GM19240 (cell line): Measurements from ENCODE around the gene BRAT1.
"Not testable (repeated sequence)": the region's sequence is repeated elsewhere in the genome, so short reads cannot be mapped to it uniquely, and the experiment has no call there.

Source experiments
- DNase-seq: peaks from one replicate; pipeline ENCODE4 v3.0.0; 2011; ENCODE audit warnings: low spot score; ENCODE audit not compliant: insufficient read length

BRAT1 gene

DNA sequence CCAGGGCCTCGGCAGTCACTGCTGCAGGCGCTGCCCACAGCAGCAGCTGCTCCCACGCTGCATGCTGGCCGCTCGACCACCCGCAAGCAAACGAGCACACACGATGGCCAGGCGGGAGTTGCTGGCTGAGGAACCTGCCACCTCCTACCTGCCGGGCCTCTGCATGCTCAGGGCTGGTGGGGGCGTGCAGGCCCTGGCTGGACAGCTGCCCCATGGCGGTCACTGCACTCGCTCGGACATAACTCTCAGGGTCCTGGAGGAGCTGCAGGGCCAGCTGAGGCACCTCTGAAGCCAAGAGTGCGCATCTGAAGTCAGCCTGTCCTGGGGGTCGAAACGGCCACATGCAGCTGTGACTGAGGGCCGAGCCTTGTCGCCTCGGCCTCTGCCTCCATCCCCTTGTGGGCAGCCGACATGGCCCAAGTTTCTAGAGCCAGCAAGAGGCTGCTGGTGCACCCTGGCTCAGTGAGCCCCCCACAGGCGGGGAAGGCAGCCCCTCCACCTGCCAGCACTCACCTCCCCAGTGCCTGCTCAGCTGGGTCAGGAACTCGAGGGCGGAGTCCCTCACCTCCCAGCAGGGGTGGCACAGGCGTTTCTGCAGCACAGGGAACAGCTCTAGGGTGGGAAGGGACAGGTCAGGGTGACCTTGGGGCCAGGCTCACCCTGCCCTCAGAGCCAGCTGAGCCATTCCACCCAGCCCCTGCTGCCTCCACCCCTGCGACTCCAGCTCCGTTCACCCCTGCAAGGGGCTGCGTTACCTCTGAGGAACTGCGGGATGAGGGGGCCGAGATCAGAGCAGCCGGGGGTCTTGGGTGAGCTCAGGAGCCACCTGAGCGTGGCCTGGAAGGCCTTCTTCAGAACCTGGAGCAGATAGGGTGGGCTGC lies 16.1 kb downstream of the BRAT1 start:
- peak; percentile 0 for DNase-seq

DNA sequence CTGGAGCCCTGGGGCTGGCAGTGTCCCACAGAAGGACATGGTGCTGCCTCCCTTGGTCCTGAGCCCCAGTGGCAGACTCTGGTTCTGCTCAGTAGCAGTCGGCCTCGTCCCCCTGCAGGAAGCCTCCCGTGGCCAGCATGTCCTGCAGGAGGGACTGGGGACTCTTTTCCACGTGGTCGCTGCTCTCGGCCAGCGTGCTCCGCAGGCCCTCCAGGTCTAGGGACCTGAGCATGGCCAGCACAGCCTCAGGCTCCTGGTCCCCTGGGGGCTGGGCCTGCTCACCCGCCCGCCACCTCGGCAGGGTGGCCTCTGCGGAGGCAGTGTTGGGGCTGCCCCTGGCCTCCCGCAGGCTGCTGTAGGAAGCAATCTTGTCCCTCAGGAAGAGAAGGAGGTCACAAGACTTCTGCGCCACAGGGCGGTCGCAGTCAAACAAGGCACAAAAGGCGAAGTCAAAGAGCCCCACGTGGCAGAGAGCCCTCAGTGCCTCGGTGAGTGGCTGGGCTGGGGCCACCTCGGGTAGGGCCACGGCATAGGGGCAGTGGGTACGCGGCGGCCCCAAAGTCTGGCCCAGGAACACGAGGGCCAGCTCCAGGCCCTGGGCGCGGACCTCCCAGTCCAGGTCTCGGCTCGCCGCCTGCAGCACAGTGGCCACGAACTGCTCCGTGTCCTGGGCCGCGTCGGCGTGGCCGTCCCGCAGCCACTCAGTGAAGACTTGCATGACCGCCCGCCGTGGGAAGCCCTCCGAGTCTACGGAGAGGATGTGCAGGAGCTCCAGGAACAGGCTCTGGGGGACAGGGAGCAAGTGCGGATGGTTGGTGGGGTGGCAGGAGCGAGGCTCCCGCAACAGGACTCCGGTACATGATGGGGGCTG lies 17.1 kb downstream of the BRAT1 start:
- DNase-seq = no peak

DNA sequence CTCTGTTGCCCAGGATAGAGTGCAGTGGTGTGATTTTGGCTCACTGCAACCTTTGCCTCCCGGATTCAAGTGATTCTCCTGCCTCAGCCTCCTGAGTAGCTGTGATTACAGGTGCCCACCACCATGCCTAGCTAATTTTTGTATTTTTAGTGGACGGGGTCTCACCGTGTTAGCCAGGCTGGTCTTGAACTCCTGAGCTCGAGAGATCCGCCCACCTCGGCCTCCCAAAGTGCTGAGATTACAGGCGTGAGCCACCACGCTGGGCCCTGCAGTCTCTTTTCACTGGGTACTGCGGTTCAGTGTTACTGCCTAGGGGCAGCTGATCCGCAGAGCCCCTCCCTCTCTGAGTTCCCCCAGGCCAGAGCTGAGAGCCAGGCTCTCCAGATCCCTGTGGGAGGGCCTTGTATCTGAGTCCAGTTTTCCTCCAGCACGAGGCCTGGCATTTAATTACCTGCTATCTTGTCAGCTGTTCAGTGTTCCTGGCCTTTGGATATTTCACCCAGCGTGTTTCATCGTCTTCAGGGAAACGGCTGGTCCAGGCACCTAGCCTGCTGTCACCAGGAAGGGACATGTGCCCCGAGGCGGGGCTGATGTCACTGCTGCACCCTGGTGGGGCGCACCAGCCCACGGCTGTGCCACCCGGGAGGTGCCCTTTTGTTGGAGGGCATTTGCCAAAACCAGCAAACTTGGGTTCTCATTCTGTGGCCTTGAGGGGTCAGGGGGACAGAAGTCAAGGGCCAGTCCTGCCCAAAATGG lies 19.3 kb downstream of the BRAT1 start:
- not testable (repeated sequence) for DNase-seq

DNA sequence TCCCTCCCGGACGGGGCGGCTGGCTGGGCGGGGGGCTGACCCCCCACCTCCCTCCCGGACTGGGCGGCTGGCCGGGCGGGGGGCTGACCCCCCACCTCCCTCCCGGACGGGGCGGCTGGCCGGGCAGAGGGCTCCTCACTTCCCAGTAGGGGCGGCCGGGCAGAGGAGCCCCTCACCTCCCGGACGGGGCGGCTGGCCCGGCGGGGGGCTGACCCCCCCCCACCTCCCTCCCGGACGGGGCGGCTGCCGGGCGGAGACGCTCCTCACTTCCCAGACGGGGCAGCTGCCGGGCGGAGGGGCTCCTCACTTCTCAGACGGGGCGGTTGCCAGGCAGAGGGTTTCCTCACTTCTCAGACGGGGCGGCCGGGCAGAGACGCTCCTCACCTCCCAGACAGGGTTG lies 21.1 kb downstream of the BRAT1 start:
- DNase-seq = not testable (repeated sequence)

DNA sequence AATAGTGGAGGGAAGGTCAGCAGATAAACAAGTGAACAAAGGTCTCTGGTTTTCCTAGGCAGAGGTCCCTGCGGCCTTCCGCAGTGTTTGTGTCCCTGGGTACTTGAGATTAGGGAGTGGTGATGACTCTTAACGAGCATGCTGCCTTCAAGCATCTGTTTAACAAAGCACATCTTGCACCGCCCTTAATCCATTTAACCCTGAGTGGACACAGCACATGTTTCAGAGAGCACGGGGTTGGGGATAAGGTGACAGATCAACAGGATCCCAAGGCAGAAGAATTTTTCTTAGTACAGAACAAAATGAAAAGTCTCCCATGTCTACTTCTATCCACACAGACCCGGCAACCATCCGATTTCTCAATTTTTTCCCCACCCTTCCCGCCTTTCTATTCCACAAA lies 21.8 kb downstream of the BRAT1 start:
- not testable (repeated sequence) for DNase-seq

DNA sequence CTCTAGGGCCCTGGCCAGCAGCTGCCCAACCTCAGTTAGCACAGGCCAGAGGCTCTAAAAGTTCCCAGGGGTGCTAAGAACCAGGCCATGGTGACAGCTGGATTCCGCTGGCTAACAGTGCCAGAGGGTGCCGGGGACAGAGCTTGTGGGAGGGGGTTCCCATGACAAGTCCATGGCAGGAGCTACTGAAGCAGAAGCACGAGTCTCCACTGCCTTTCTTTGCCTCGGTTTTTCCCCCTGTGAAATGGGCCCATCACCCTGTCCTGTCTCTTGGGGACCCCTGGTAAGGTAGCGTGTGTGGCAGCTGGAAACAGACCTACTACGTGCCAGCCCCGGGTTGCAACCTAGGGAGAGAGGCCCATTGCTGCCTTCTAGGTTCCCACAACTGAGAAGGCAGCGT lies 22.5 kb downstream of the BRAT1 start:
- DNase-seq = not testable (repeated sequence)

DNA sequence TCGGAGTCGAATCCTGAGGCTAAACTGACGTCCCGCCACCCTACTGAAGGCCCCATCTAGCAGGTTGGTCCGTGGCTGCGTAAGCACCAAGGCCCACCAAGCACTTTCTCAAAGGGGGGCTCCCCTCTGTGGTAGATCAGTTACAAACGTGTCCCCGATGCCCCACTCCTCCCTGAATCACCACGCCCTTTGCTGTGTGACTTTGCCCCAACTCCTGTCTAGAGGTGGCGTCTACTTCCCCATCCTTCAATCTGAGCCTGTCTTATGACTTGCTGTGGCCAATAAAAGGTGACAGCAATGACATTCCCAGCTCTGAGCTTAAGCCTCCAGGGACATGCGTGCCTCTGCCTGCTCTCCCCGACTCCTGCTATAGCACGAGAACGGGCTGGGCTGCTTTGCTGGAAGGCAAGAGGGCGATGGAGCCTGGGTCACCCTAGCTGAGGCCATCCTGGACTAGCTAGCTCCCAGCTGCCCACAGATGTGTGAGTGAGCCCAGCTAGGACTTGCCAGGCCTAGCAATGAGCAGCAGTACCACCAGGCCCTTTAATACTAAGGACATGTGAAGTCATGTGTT lies 23.0 kb downstream of the BRAT1 start:
- not testable (repeated sequence) for DNase-seq

DNA sequence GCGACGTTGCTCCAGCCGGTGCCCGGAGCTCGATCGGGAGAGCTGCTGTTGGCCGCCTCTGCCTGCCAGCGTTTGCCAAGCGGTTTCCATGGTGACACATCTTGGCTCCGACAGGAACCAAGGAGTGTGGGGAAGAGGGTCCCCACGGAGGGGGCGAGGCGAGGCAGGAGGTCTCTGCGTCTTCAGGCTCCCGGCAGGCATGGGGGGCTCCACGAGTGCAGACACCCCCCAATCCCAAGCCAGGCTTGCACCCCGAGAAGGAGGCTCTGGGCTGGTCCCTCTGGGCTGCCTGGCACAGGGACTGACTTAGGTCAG lies 23.6 kb downstream of the BRAT1 start:
- not testable (repeated sequence) for DNase-seq

DNA sequence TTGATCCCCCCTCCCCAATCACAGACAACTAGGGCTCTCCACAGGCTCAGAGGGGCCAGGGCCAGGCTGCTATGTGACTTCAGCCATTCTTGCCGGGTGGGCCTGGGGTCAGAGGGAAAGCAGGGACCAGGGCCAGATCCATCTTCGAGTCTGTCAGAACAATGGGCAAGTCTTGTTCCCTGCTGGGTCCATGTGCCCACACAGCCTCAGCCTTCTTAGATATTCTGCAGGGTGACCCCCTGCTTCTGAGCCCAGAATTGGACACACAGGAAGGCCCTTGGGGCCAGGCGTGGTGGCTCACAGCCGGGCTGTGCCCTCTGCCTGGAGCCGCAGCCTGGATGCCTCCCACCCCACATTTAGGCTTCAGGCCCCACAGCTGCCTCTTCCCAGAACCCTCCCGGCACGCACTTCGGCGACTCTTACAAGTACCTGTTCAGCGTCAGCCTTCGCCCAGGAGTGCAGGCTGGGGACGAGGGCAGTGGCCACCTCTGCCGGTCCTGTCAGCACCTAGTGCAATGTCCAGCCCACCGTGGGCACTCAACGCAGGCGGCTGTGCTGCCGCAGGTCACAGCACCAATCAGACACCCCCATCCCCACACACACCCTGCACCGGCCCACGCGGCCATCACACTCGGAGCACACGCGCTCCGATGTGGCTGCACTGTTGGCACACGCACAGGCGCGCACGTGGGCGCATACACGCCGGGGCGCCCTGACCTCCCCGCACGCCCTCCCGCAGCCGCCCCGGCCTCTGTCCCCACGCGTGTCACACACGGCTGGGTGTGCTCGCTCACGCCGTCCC lies 24.1 kb downstream of the BRAT1 start:
- not testable (repeated sequence) for DNase-seq

DNA sequence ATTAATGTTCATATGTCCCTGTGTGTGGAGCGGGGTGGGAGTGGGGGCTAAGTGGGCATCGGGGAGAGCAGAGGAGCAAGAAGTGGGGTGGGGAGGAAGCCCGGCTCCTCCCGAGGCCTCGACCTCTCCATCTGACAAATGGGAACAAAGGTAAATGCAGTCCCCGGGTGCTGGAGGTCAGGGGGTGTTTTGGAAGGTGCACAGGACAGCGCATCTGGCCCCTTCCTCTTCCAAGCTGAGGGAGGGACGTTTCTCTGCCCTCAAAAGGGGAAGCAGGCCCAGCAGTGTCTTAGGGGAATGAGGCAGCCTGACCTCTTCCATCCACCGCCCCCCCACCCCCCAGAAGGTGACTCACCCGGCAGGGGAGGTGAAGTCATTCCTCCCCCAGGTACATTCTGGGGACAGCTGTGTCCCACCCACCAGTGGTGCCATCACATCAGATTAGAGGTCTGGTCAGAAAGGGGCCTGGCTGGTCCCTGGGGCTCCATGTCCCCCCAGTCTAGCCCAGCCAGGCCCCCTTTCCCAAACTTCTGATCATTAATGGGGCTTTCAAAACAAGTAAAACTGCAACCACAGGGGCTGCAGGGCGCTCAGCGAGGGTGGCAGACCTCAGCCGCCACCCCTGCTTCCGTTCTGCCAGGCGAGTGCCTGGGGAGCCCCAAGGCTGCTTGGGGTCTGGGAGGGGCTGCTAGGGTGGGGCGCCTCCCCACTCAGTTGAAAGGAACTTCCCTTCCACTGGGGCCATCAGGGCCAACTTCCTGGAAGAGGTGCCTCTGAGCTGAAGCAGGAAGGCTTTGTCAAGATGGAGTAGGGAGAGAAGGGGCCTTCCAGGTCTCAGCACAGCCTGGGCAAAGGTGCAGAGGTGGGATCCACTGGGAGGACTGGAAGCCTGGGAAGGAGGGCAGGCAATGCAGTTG lies 25.0 kb downstream of the BRAT1 start:
- DNase-seq = peak; percentile 70

DNA sequence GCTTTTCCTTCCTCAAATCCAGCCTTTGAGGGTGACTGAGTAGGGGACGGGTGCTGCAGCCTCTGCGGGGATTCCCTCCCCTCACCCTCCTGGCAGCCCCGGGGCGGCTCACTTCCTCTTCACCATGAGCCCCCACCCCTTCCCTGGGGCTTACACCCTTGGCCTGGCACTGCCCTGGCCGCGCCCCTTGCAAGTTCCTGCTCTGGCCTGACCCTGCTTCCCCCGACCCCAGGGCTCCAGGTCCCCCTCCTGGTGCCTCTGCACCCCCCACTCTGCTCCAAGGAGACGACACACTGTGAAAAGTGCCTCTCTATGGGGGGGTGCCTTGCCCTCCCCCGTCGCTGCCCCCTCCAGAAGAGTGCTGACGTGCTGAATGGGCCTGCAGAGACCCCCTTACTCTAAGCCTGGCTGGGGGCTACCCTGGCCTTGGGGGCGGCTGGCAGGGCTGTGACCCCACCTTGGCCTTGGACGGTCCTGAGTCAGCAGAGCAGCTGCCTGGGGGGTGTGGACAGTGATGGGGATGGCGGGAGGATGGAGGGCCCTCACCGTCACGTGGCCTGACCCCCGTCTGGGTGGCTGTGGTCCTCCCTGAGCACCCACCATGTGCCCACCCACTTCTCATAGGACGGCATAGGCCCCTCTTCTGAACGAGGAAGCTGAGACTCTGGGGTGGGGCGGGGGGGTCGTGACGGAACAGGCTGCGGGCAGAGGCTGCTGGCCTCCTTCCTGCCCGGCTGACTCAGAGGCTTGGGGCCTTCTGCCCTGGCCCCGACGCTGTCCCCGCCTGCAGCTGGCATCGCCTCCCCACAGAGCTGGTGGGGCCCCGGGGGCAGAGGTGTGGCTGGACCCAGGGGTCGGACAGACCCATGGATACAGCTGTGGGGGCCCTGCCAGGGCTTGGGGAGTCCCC lies 25.9 kb downstream of the BRAT1 start:
- DNase-seq = no peak

DNA sequence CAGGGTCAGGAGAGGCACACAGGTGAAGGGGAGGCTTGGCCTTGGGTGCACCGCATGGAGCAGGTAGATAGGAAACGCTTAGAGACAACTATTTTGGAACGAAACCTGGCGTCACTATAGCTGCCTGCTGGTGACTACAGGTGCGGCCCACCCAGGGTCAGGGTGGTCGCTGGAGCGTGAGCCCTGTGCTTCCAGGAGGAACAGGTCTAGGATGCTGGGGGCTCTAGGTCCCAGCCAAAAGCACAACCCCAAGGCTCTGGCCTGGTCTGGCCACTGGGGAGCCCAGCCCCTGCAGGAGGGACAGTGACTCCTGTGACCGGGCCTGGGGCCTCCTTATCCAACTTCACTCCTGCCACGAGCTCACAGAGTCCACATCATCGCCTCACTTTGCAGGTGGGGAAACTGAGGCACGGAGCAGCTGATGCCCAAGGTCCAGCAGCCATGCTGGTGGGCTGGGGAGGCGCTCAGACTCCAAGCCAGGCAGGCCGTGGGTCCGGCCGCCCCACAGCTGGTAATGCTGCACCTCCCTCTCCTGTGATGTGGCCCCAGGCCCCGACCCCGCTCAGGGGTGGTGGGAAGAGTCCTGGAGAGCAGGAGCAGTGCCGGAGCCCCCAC lies 26.7 kb downstream of the BRAT1 start:
- no peak for DNase-seq

DNA sequence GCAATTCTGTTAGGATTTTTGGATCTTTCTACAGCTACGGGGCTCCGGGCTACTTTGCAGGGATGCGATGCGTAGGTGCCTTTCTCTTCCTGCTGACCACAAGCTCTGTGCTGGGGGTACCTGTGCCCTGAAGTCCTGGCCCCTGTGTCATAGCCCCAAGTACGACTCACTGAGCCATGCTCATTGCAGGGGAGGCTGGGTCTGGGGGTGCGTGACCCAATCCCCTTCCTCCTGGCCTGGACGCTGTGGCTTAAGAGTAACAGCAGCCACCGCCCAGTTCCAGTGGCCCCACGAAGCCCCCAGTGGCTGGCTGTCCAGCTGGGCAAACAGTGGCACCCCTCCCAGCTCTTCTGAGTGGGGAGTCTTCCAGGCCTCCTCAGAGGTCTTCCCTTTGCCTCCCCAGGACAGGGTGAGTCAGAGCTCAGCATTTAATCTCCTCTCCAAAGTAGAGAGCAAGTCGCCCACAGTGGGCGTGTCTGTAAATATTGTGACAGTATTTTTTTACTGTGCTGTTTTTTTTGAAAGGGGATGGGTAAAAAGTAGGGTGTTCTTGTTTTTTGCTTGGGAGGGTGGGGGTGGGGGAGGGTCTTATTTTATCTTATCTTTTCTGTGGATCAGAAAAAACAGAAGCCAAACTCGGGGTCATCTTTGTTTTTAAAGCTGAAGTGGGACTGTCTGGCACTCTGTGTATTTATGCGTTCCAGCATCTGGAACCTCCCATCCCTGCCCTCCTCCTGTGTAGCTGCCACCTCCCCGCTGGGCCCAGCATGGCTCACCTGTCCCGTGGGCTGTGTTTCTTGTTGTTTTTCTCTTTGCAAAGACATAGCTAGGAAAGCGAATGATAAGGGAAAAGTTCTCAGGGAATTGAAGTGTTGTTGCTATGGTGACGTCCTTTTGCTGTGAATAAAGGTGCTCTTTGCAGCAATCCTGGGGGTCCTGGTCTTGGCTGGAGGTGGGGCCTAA lies 27.5 kb downstream of the BRAT1 start:
- no peak for DNase-seq

DNA sequence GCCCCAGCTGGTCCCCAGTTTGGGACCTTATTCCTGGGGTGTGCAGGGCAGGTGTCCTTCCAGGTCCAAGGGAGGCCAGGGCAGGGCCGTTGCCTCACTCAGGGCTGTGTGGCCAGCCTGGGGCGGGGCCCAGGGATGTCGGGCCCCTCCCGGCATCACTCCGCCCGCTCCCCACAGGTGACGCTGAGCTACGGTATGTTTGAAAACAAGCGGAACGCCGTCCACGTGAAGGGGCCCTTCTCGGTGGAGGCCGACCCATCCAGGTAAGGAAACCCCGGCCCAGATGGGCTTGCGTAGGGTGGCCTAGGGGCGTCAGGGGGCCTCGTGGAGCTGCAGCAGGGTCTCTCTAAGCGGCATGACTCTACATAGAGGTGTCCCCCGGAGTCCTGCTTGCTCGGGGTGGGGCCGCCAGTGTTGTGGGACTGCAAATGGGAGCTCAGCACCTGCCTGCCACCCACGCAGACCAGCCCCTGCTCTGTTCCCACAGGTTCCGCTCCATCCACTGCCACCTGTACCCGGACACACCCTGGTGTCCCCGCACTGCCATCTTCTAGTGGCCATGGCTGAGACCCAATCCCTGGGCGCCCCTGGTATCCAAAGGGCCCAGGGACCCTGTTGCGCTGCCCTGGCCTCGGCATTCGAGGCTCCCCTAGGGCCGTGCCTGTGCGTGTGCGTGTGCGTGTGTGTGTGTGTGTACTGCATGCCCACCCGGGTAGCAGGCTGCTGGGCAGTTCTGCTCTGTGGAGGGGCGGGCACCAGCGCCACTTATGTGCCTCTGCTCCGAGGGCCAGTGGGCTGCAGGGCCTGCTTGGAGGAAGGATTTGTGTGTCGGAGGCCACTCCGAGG lies 28.4 kb downstream of the BRAT1 start:
- DNase-seq = no peak

DNA sequence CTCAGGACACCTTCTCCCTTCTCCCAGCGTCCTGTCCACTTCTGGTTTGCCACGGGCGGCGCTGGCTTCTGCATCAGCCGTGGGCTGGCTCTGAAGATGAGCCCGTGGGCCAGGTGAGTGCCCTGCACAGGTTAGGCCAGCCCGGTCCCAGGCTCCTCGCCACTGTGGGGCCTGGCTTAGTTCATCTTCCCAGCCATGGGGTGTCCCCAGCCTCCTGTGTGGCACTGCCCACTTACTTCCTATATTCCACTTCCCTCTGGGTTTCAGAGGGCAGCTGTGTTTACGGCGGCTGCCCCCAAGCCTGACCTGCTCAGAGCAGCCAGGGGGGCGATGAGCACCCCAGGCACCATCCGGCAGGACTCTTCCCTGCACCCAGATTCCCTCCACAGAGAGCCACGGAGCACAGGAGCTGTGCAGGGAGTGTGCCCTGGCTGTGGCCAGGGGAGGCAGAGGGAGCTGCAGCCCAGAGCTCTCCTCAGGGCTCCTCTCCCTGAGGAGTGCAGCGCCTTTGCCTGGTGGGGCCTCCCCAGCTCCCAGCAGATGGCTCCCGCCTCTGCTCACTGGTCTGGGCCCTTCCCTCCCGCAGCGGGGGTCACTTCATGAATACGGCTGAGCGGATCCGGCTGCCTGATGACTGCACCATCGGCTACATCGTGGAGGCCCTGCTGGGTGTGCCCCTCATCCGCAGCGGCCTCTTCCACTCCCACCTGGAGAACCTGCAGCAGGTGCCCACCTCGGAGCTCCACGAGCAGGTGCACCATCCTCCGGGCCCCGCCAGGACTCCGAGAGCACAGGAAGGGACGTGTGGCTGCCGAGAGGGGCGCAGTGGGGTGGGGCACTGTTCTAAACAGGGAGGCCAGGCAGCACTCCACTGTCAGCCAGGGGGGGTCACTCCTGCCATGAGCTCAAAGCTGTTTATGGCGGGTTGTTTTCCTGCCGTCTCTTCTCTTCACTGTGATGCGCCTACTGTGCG lies 29.4 kb downstream of the BRAT1 start:
- DNase-seq = no peak
